ENCODE results near the gene SUCO.

GRCh38 chr1:172600615-172601014, 67.7 kb downstream of the SUCO start:
- TF ChIP-seq CTCF (IDR thresholded peaks at IDR 0.05) (no peak), POLR2A (IDR thresholded peaks at IDR 0.05) (no peak)

Data from vagina (tissue), 2 donors.